GM19238 (cell line): ENCODE measurements around the gene GLT8D2.

Source experiments
- DNase-seq: peaks from one replicate; pipeline ENCODE4 v3.0.0; 2011; ENCODE audit warnings: low spot score; ENCODE audit not compliant: insufficient read length

Gene GLT8D2

GRCh38 chr12:104049903-104050356, at the start of gene GLT8D2:
TSS of gene GLT8D2 (minus strand) at chr12:104050187. CDS start at chr12:104019648, 30,539 bp downstream.
- DNase-seq = no peak

- DNase-seq = no peak
Observed at GRCh38 chr12:104097954-104098353, 48.0 kb upstream of the GLT8D2 start.

GRCh38 chr12:104095289-104095688, 45.3 kb upstream of the GLT8D2 start:
- DNase-seq = no peak

- no peak for DNase-seq
Observed at GRCh38 chr12:104094284-104094683, 44.3 kb upstream of the GLT8D2 start.

- DNase-seq = no peak
Observed at GRCh38 chr12:104091136-104091535, 41.1 kb upstream of the GLT8D2 start.

- DNase-seq = no peak
Observed at GRCh38 chr12:104090685-104091084, 40.7 kb upstream of the GLT8D2 start.

GRCh38 chr12:104083769-104084475, 33.9 kb upstream of the GLT8D2 start:
- DNase-seq = no peak

GRCh38 chr12:104080764-104081163, 30.8 kb upstream of the GLT8D2 start:
- DNase-seq = no peak

- DNase-seq = no peak
Observed at GRCh38 chr12:104079024-104079423, 29.0 kb upstream of the GLT8D2 start.

- no peak for DNase-seq
Observed at GRCh38 chr12:104073699-104074098, 23.7 kb upstream of the GLT8D2 start.

- DNase-seq = no peak
Observed at GRCh38 chr12:104072099-104072498, 22.1 kb upstream of the GLT8D2 start.

GRCh38 chr12:104064842-104065427, 14.9 kb upstream of the GLT8D2 start:
- no peak for DNase-seq

- DNase-seq = peak; percentile 98
Observed at GRCh38 chr12:104064031-104064841, 14.2 kb upstream of the GLT8D2 start, which contains the start of gene HCFC2. TSS of gene HCFC2 (plus strand) at chr12:104064531. CDS start at chr12:104064561, 30 bp downstream.

GRCh38 chr12:104063712-104064030, 13.7 kb upstream of the GLT8D2 start:
- no peak for DNase-seq

GRCh38 chr12:104060791-104061190, 10.8 kb upstream of the GLT8D2 start:
- no peak for DNase-seq

GRCh38 chr12:104059963-104060362, 10.0 kb upstream of the GLT8D2 start:
- no peak for DNase-seq

- DNase-seq = no peak
Observed at GRCh38 chr12:104058802-104059201, 8.8 kb upstream of the GLT8D2 start.

- DNase-seq = no peak
Observed at GRCh38 chr12:104057771-104058197, 7.8 kb upstream of the GLT8D2 start.

- DNase-seq = no peak
Observed at GRCh38 chr12:104056419-104056972, 6.5 kb upstream of the GLT8D2 start.

GRCh38 chr12:104055686-104056388, 5.8 kb upstream of the GLT8D2 start:
- no peak for DNase-seq

- DNase-seq = no peak
Observed at GRCh38 chr12:104054681-104055346, 4.8 kb upstream of the GLT8D2 start.
